CD14-positive monocyte (primary cell): ENCODE measurements around the gene HNRNPM. TPM values are rescaled to one million over a fixed set of nuclear protein-coding genes. Genes with fewer than 3 reads are reported as not detected.

Experiments used
- DNase-seq, 3 donors: peaks; one replicate each; pipeline ENCODE4 v3.0.0-alpha.2; 2011 to 2022
- H2AFZ ChIP-seq: 2 replicates; pipeline ENCODE4 v1.6.0; 2012; ENCODE audit warnings: mild to moderate bottlenecking, low read depth, low read length, inconsistent platforms; ENCODE audit not compliant: insufficient read depth, poor library complexity, severe bottlenecking
- H3K27ac ChIP-seq, 2 donors: 1 replicate in 1 of 2; 2 replicates in 1 of 2; pipeline ENCODE4 v1.5.1; 2012 to 2013; ENCODE audit warnings: low read length in 2 of 2, control low read depth in 1 of 2, inconsistent platforms in 1 of 2, low read depth in 1 of 2, mild to moderate bottlenecking in 1 of 2
- H3K27me3 ChIP-seq, 2 donors: one replicate each; pipeline versions ENCODE4 v1.6.0 to v1.6.1; 2011 to 2013; ENCODE audit warnings: low read length in 2 of 2; ENCODE audit not compliant: control insufficient read depth in 2 of 2, insufficient read depth in 2 of 2
- H3K36me3 ChIP-seq, 2 donors: replicated peaks in 1 of 2; 1 replicate in 1 of 2; 2 replicates in 1 of 2; pipeline versions ENCODE4 v1.5.1 to v1.6.1; 2012 to 2013; ENCODE audit warnings: low read length in 2 of 2, control low read depth in 1 of 2, inconsistent platforms in 1 of 2, mild to moderate bottlenecking in 1 of 2; ENCODE audit not compliant: insufficient read depth in 2 of 2, control insufficient read depth in 1 of 2
- H3K4me1 ChIP-seq, 2 donors: 1 replicate in 1 of 2; 2 replicates in 1 of 2; pipeline versions ENCODE4 v1.5.1 to v1.6.1; 2012 to 2013; ENCODE audit warnings: low read length in 2 of 2, control low read depth in 1 of 2, inconsistent platforms in 1 of 2, mild to moderate bottlenecking in 1 of 2, moderate library complexity in 1 of 2; ENCODE audit not compliant: insufficient read depth in 2 of 2, control insufficient read depth in 1 of 2
- H3K4me2 ChIP-seq: replicated peaks from 2 replicates; pipeline ENCODE3; 2012; ENCODE audit warnings: low read length, moderate library complexity, mild to moderate bottlenecking; ENCODE audit not compliant: poor library complexity, severe bottlenecking; ENCODE audit errors: extremely low read depth
- H3K4me3 ChIP-seq, 3 experiments: fragments of 200-600 bp in 1 of 3; sonication (generic) in 1 of 3; replicated peaks in 1 of 3; 1 replicate in 2 of 3; 2 replicates in 1 of 3; pipeline ENCODE4 v1.5.1; 2011 to 2013; ENCODE audit warnings: low read length in 3 of 3, mild to moderate bottlenecking in 3 of 3, control low read depth in 2 of 3, low read depth in 2 of 3, inconsistent platforms in 1 of 3, moderate library complexity in 1 of 3
- H3K79me2 ChIP-seq: 2 replicates; pipeline ENCODE4 v1.6.0; 2012; ENCODE audit warnings: mild to moderate bottlenecking, control low read depth, inconsistent platforms, low read length, moderate library complexity; ENCODE audit not compliant: insufficient read depth
- H3K9ac ChIP-seq: 2 replicates; pipeline ENCODE4 v1.6.0; 2017; ENCODE audit warnings: low read length, mild to moderate bottlenecking; ENCODE audit not compliant: insufficient read depth, poor library complexity, severe bottlenecking
- H3K9me3 ChIP-seq, 2 donors: replicated peaks in 1 of 2; 1 replicate in 1 of 2; 2 replicates in 1 of 2; pipeline versions ENCODE4 v1.5.1 to v1.6.1; 2012 to 2013; ENCODE audit warnings: low read length in 2 of 2, control low read depth in 1 of 2; ENCODE audit not compliant: control insufficient read depth in 1 of 2, insufficient read depth in 1 of 2
- H4K20me1 ChIP-seq: 2 replicates; pipeline ENCODE4 v1.6.0; 2012; ENCODE audit warnings: mild to moderate bottlenecking, low read length, control low read depth, moderate library complexity; ENCODE audit not compliant: insufficient read depth
- H3K27ac Mint-ChIP-seq, 7 donors: one replicate each; pipeline ENCODE4 v1.8.0; 2020; ENCODE audit warnings: mild to moderate bottlenecking in 7 of 7, mixed read lengths in 7 of 7, moderate library complexity in 6 of 7, inconsistent platforms in 2 of 7
- H3K27me3 Mint-ChIP-seq, 3 donors: one replicate each; pipeline ENCODE4 v1.8.0; 2021 to 2022; ENCODE audit warnings: low read depth in 3 of 3, mild to moderate bottlenecking in 3 of 3, mixed read lengths in 3 of 3, moderate library complexity in 3 of 3, inconsistent platforms in 1 of 3
- H3K36me3 Mint-ChIP-seq, 2 donors: one replicate each; pipeline ENCODE4 v1.8.0; 2020; ENCODE audit warnings: mixed read lengths in 2 of 2, inconsistent platforms in 1 of 2, mild to moderate bottlenecking in 1 of 2
- H3K4me1 Mint-ChIP-seq: one replicate; pipeline ENCODE4 v1.8.0; 2020; ENCODE audit warnings: mild to moderate bottlenecking, mixed read lengths
- H3K4me3 Mint-ChIP-seq, 2 donors: one replicate each; pipeline ENCODE4 v1.8.0; 2020; ENCODE audit warnings: mild to moderate bottlenecking in 2 of 2, mixed read lengths in 2 of 2, moderate library complexity in 1 of 2
- H3K9me3 Mint-ChIP-seq, 7 donors: one replicate each; pipeline ENCODE4 v1.8.0; 2020 to 2022; ENCODE audit warnings: mixed read lengths in 7 of 7, mild to moderate bottlenecking in 6 of 7, moderate library complexity in 6 of 7, inconsistent platforms in 2 of 7
- CTCF ChIP-seq: fragments of 200-600 bp; IDR thresholded peaks from one replicate; pipeline ENCODE4 v1.8.0; 2022; ENCODE audit warnings: antibody characterized with exemption, mild to moderate bottlenecking
- WGBS: methylation state at CpG from one replicate; pipeline ENCODE4 v1.1.5; 2013; ENCODE audit warnings: missing lambda C conversion rate; ENCODE audit not compliant: insufficient coverage; 5-methylcytosine and 5-hydroxymethylcytosine counted together
- intact Hi-C, 2 donors: fragments of 100-400 bp; cut with micrococcal nuclease; formaldehyde crosslinking; loops; one replicate each; pipeline versions ENCODE4 v1.15.0 to v1.15.1; 2023
- polyA plus RNA-seq, 3 donors: library from polyadenylated mRNA; depleted of rRNA in 1 of 3; unstranded in 2 of 3; stranded (reverse) in 1 of 3; fragments of 300-500 nt in 2 of 3; fragments of >200 nt in 1 of 3; fragmentation: Illumina TruSeq in 2 of 3; gene quantifications; 1 replicate in 2 of 3; 2 replicates in 1 of 3; pipeline ENCODE4 v1.2.3, GENCODE V29; 2012 to 2021

Gene HNRNPM
- polyA plus RNA-seq, 3 donors, result 77.0 to 121 (median 116) TPM

DNA sequence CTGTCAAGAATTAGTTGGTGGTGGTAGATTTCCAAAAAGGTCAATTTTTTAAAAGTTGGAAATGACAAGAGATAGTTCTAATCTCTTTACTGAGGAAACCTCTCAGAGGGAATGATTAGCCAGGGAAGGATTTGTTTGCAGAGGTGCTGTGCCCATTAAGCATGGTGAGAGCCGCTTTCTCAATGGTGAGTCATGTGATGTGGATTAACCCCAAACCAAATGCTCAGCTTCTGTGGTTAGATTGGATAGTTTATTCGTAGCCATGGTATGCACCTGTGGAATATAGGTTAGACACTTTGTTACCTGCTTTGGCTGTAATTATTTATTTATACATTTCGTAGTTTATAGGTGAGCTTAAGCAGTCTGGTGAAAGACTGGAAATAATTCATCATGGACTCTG, 7.1 kb downstream of the HNRNPM start:
- H3K4me2 ChIP-seq, result no peak overlapping the region
- H3K27ac Mint-ChIP-seq, result peak overlapping the region in 3 of 7 donors; percentile 46 to 78 (median 71)
- H3K9me3 ChIP-seq, result no peaks in the 10 kb centered on the region
- H3K4me1 ChIP-seq, result peaks cover under 1 to 5% of the 10 kb centered on the region in 2 donors
- peaks cover 48 to 60% of the 10 kb centered on the region in 2 donors for H3K36me3 Mint-ChIP-seq
- H3K4me1 Mint-ChIP-seq, result peaks cover 52% of the 10 kb centered on the region
- peaks cover 99% of the 10 kb centered on the region for H3K79me2 ChIP-seq
- DNase-seq, result no peak
- TF ChIP-seq CTCF, result no peak
- peaks cover 0 to 1% (median 0%) of the 10 kb centered on the region in 3 donors for H3K27me3 Mint-ChIP-seq
- peaks cover 99% of the 10 kb centered on the region for H4K20me1 ChIP-seq
- no peak overlapping the region for H3K4me3 ChIP-seq
- WGBS, result 10% methylated on average over 2 of the region's 3 CpGs
- H3K27me3 ChIP-seq, result no peaks in the 10 kb centered on the region
- H3K9ac ChIP-seq, result no peak overlapping the region
- H3K27ac ChIP-seq, result peak overlapping the region in 1 of 2 donors; percentile 30
- peaks cover 32 to 58% of the 10 kb centered on the region in 2 donors for H3K36me3 ChIP-seq
- intact Hi-C loops, result no loop called here
- no peak overlapping the region for H2AFZ ChIP-seq
- H3K9me3 Mint-ChIP-seq, result no peaks in the 10 kb centered on the region
- no peak overlapping the region for H3K4me3 Mint-ChIP-seq

GRCh38 chr19:8452446-8453123, 7.8 kb downstream of the HNRNPM start:
- no peak overlapping the region for H3K4me2 ChIP-seq

More at GRCh38 chr19:8452446-8453123, 7.8 kb downstream of the HNRNPM start:
- Histone ChIP-seq H3K4me3 (no peak overlapping the region), H3K9ac (no peak overlapping the region), H3K27ac (peak overlapping the region in 1 of 2 donors; percentile 30), H3K9me3 (no peaks in the 10 kb centered on the region), H3K27me3 (no peaks in the 10 kb centered on the region), H3K4me1 (peaks cover 0 to 4% of the 10 kb centered on the region in 2 donors), H4K20me1 (peaks cover 99% of the 10 kb centered on the region), H3K79me2 (peaks cover 99% of the 10 kb centered on the region), H2AFZ (no peak overlapping the region), H3K36me3 (peaks cover 30 to 59% of the 10 kb centered on the region in 2 donors)
- no peak for TF ChIP-seq CTCF
- intact Hi-C loops, result no loop called here
- no CpG with 5 or more reads among the region's 4 CpGs for WGBS
- Mint-ChIP-seq H3K9me3 (no peaks in the 10 kb centered on the region), H3K27ac (peak overlapping the region in 4 of 7 donors; percentile 58 to 87 (median 76)), H3K4me1 (peaks cover 46% of the 10 kb centered on the region), H3K27me3 (no peaks in the 10 kb centered on the region), H3K4me3 (no peak overlapping the region), H3K36me3 (peaks cover 48 to 59% of the 10 kb centered on the region in 2 donors)
- DNase-seq, result no peak
